H1 (cell line): ENCODE data around the gene CDCP1. TPM values are rescaled to one million over a fixed set of nuclear protein-coding genes. Genes with fewer than 3 reads are reported as not detected.

Source experiments
- CTCF ChIA-PET: fragments of 300-600 bp; sonication (Branson Sonifier 250); formaldehyde crosslinking; loops from one replicate; lab custom pipeline; 2021; ENCODE audit not compliant: partially characterized antibody; lab: Charles Lee
- POLR2A ChIA-PET: fragments of 300-600 bp; sonication (Branson Sonifier 250); formaldehyde crosslinking; loops from one replicate; lab custom pipeline; 2021; ENCODE audit warnings: inconsistent platforms; ENCODE audit not compliant: partially characterized antibody; lab: Charles Lee
- DNase-seq, 2 experiments: peaks; one replicate each; pipeline versions ENCODE4 v3.0.0 to v3.0.0-alpha.2; 2010 to 2022; ENCODE audit warnings: low spot score in 2 of 2, low read depth in 1 of 2, mixed read lengths in 1 of 2
- FAIRE-seq: peaks from 2 replicates; lab custom pipeline; 2011; peaks lifted over from hg19 to GRCh38; lab: Jason Lieb, UNC
- H2AFZ ChIP-seq: 2 replicates; pipeline ENCODE4 v1.8.1; 2012; ENCODE audit warnings: low read length, inconsistent platforms
- H2AK5ac ChIP-seq: 2 replicates; pipeline ENCODE4 v1.6.1; 2013; ENCODE audit warnings: low read depth, low read length
- H2BK120ac ChIP-seq: replicated peaks from 2 replicates; pipeline ENCODE3; 2013; ENCODE audit warnings: low read depth, low read length, inconsistent platforms
- H2BK12ac ChIP-seq: 2 replicates; pipeline ENCODE4 v1.6.1; 2013; ENCODE audit warnings: low read depth, low read length
- H2BK15ac ChIP-seq: 2 replicates; pipeline ENCODE4 v1.6.1; 2013; ENCODE audit warnings: low read length
- H2BK20ac ChIP-seq: 2 replicates; pipeline ENCODE4 v1.6.1; 2013; ENCODE audit warnings: low read length
- H2BK5ac ChIP-seq: 2 replicates; pipeline ENCODE4 v1.6.1; 2013; ENCODE audit warnings: low read depth, low read length
- H3K14ac ChIP-seq: 2 replicates; pipeline ENCODE4 v1.6.1; 2013; ENCODE audit warnings: inconsistent platforms; ENCODE audit not compliant: insufficient read length
- H3K18ac ChIP-seq: 2 replicates; pipeline ENCODE4 v1.6.1; 2013; ENCODE audit warnings: low read length; ENCODE audit errors: extremely low read depth
- H3K23ac ChIP-seq: 2 replicates; pipeline ENCODE4 v1.6.1; 2013; ENCODE audit warnings: inconsistent platforms; ENCODE audit not compliant: insufficient read length
- H3K23me2 ChIP-seq: 2 replicates; pipeline ENCODE4 v1.6.1; 2013; ENCODE audit warnings: low read depth, low read length
- H3K27ac ChIP-seq: 2 replicates; pipeline ENCODE4 v1.6.1; 2011; ENCODE audit warnings: low read depth, low read length, inconsistent platforms
- H3K27me3 ChIP-seq, 4 experiments: replicated peaks in 1 of 4; 1 replicate in 1 of 4; 2 replicates in 3 of 4; pipeline versions ENCODE4 v1.6.1 to v1.8.1; 2011 to 2013; ENCODE audit warnings: low read length in 3 of 4, mild to moderate bottlenecking in 3 of 4, inconsistent platforms in 2 of 4, mixed read lengths in 2 of 4, moderate library complexity in 1 of 4; ENCODE audit not compliant: control insufficient read depth in 3 of 4, insufficient read depth in 3 of 4; ENCODE audit errors: extremely low read depth in 1 of 4
- H3K36me3 ChIP-seq, 4 experiments: 2 replicates each; pipeline versions ENCODE4 v1.6.1 to v1.8.1; 2011 to 2013; ENCODE audit warnings: mild to moderate bottlenecking in 4 of 4, low read length in 3 of 4, moderate library complexity in 2 of 4, control low read depth in 1 of 4, inconsistent platforms in 1 of 4; ENCODE audit not compliant: insufficient read depth in 4 of 4, control insufficient read depth in 2 of 4
- H3K4ac ChIP-seq: replicated peaks from 2 replicates; pipeline ENCODE3; 2013; ENCODE audit warnings: low read length, low read depth, mixed read lengths, inconsistent platforms; ENCODE audit not compliant: insufficient read length
- H3K4me1 ChIP-seq, 4 experiments: replicated peaks in 1 of 4; 1 replicate in 1 of 4; 2 replicates in 3 of 4; pipeline versions ENCODE4 v1.6.1 to v1.8.1; 2011 to 2013; ENCODE audit warnings: low read length in 3 of 4, inconsistent platforms in 2 of 4, mixed read lengths in 1 of 4; ENCODE audit not compliant: insufficient read depth in 4 of 4, control insufficient read depth in 3 of 4
- H3K4me2 ChIP-seq, 2 experiments: 2 replicates each; pipeline versions ENCODE4 v1.6.1 to v1.8.1; 2011 to 2013; ENCODE audit warnings: low read depth in 2 of 2, low read length in 2 of 2, control low read depth in 1 of 2, inconsistent platforms in 1 of 2, mild to moderate bottlenecking in 1 of 2; ENCODE audit not compliant: insufficient read depth in 1 of 2
- H3K4me3 ChIP-seq, 4 experiments: fragments of 200-600, 300-600 bp in 1 of 4; sonication (generic), shearing (Covaris generic), sonication (Bioruptor Twin) in 1 of 4; 2 replicates each; pipeline versions ENCODE4 v1.5.1 to v1.8.1; 2011 to 2016; ENCODE audit warnings: low read length in 4 of 4, low read depth in 3 of 4, control low read depth in 2 of 4, inconsistent platforms in 2 of 4, mild to moderate bottlenecking in 2 of 4, mixed read lengths in 1 of 4, moderate library complexity in 1 of 4; ENCODE audit not compliant: insufficient read depth in 2 of 4; ENCODE audit errors: extremely low read depth in 1 of 4
- H3K56ac ChIP-seq: replicated peaks from 2 replicates; pipeline ENCODE3; 2013; ENCODE audit warnings: low read depth, mild to moderate bottlenecking, mixed read lengths, low read length, inconsistent platforms; ENCODE audit not compliant: insufficient read length
- H3K79me1 ChIP-seq: 2 replicates; pipeline ENCODE4 v1.6.1; 2013; ENCODE audit warnings: low read depth, low read length, control low read depth
- H3K79me2 ChIP-seq, 2 experiments: 2 replicates each; pipeline versions ENCODE4 v1.6.1 to v1.8.1; 2012 to 2013; ENCODE audit warnings: low read length in 2 of 2, mild to moderate bottlenecking in 2 of 2, inconsistent platforms in 1 of 2; ENCODE audit not compliant: insufficient read depth in 2 of 2, control insufficient read depth in 1 of 2
- H3K9ac ChIP-seq, 4 experiments: replicated peaks in 1 of 4; 1 replicate in 1 of 4; 2 replicates in 3 of 4; pipeline versions ENCODE4 v1.6.1 to v1.8.1; 2011 to 2013; ENCODE audit warnings: low read depth in 3 of 4, low read length in 3 of 4, control low read depth in 2 of 4, mild to moderate bottlenecking in 2 of 4, moderate library complexity in 2 of 4, inconsistent platforms in 1 of 4; ENCODE audit errors: extremely low read depth in 1 of 4
- H3K9me3 ChIP-seq, 2 experiments: 2 replicates each; pipeline versions ENCODE4 v1.6.1 to v1.8.1; 2012 to 2013; ENCODE audit warnings: mild to moderate bottlenecking in 2 of 2, moderate library complexity in 2 of 2, control low read depth in 1 of 2, inconsistent platforms in 1 of 2, low read depth in 1 of 2, low read length in 1 of 2, mixed read lengths in 1 of 2; ENCODE audit not compliant: insufficient read depth in 2 of 2
- H4K20me1 ChIP-seq, 2 experiments: replicated peaks in 1 of 2; 2 replicates each; pipeline versions ENCODE3 to v1.8.1; 2011 to 2013; ENCODE audit warnings: inconsistent platforms in 2 of 2, low read length in 2 of 2, mild to moderate bottlenecking in 1 of 2; ENCODE audit not compliant: insufficient read depth in 2 of 2, control insufficient read depth in 1 of 2
- H4K5ac ChIP-seq: 2 replicates; pipeline ENCODE4 v1.6.1; 2013; ENCODE audit warnings: low read length, low read depth, mixed read lengths, inconsistent platforms; ENCODE audit not compliant: insufficient read length
- H4K8ac ChIP-seq: 2 replicates; pipeline ENCODE4 v1.8.0; 2013; ENCODE audit warnings: mild to moderate bottlenecking, moderate library complexity, low read length, inconsistent platforms; ENCODE audit not compliant: insufficient read depth; ENCODE audit errors: extremely low read depth
- H4K91ac ChIP-seq: replicated peaks from 2 replicates; pipeline ENCODE3; 2013; ENCODE audit warnings: low read length, mixed read lengths, inconsistent platforms; ENCODE audit not compliant: insufficient read length
- CBX5 ChIP-seq: fragments of 300-800, 300-1000 bp; sonication (generic); IDR thresholded peaks from 2 replicates; pipeline ENCODE4 v1.7.1; 2016; ENCODE audit warnings: antibody characterized with exemption, low read length, low read depth
- EP300 ChIP-seq, 2 experiments: IDR thresholded peaks; 1 replicate in 1 of 2; 2 replicates in 1 of 2; pipeline ENCODE4 v1.6.1; 2011 to 2012; ENCODE audit warnings: low read depth in 2 of 2, low read length in 2 of 2, mild to moderate bottlenecking in 2 of 2, borderline replicate concordance in 1 of 2, inconsistent platforms in 1 of 2, moderate library complexity in 1 of 2
- HDAC6 ChIP-seq: IDR thresholded peaks from one replicate; pipeline ENCODE4 v1.7.1; 2012; ENCODE audit warnings: low read depth, mild to moderate bottlenecking, inconsistent platforms, low read length, moderate library complexity
- KDM5A ChIP-seq: fragments of 200-600 bp; IDR thresholded peaks from 2 replicates; pipeline ENCODE4 v1.7.1; 2012; ENCODE audit warnings: mild to moderate bottlenecking, low read length, inconsistent platforms, mixed read lengths
- WGBS, 2 experiments: shearing (Covaris generic) in 1 of 2; methylation state at CpG; one replicate each; pipeline versions ENCODE4 v1.1.6 to v1.1.7; 2013 to 2015; ENCODE audit warnings: low lambda C conversion rate in 2 of 2, mixed read lengths in 2 of 2, inconsistent platforms in 1 of 2, low coverage in 1 of 2, missing lambda C conversion rate in 1 of 2; ENCODE audit not compliant: insufficient replicate concordance in 2 of 2, insufficient coverage in 1 of 2, insufficient read length in 1 of 2; ENCODE audit errors: extremely low coverage in 1 of 2, missing lambda C conversion rate in 1 of 2; 5-methylcytosine and 5-hydroxymethylcytosine counted together
- polyA plus RNA-seq, 7 experiments: library from polyadenylated mRNA; depleted of rRNA in 3 of 7; stranded (reverse) in 5 of 7; unstranded in 2 of 7; fragments of >200 nt in 5 of 7; fragments of 200-250 nt in 2 of 7; gene quantifications; 1 replicate in 5 of 7; 2 replicates in 1 of 7; 4 replicates in 1 of 7; pipeline versions ENCODE4 v1.2.1 to v1.2.3, GENCODE V29; 2011 to 2013; ENCODE audit warnings: missing spikeins in 2 of 7, mixed read lengths in 2 of 7
- total RNA-seq: library from RNA; stranded (reverse); fragmentation: NEBNext Ultra II Directional; extraction: Animal tissue kit (Norgen Biotek cat#: 25700); gene quantifications from 2 replicates; pipeline ENCODE4 v1.2.1, GENCODE V29; 2021

The CDCP1 gene
- total and polyA plus RNA-seq, 2 of the 8 experiments (the other 6 are each of a cell fraction or from before 2014, with no cell fraction given): 10.0 to 23.3 TPM

DNA sequence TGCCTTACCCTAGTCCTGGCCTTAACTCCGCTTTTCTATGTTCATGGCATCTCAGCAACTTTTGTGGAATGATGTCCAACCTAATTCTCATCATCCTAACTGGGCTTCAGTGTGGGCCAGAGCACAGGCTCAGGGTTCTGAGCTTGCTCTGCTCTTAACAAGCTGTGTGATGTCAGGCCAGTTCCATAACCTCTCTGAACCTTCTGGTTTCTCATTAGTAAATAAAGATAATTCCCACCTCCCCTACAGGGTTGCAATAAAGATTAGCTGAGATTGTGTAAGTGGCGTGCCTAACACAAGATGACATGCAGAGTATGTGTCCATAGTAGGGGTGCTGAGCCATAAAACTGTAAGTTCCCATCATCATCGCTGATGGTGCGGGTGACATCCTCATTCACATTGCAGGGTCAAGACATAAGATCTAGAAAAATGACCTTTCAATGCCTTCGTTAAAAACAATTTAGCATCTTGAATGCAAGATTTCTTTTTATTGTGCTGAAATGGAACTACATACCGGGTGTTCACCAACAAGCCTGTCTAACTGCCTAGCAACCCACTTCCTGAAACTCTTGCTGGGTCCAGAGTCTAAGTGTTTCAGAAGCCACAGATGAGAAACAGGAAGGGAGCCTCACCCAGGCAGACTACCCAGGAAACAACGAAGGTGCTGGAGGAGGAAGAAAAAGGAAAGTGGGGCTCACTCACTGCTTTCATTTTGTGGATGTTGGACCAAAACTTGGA lies 36.2 kb downstream of the CDCP1 start:
- WGBS, 2 experiments: 92% methylated on average over 7 of the region's 7 CpGs; no CpG with 5 or more reads in 1 of the 2 experiments
- Histone ChIP-seq H3K4me1 (no peaks in the 10 kb centered on the region), H3K23ac (no peak overlapping the region), H3K14ac (no peak overlapping the region), H3K4ac (no peak overlapping the region), H2BK5ac (no peak overlapping the region), H3K4me2 (no peak overlapping the region), H2AK5ac (no peak overlapping the region), H3K9ac (no peak overlapping the region), H3K27ac (no peak overlapping the region), H4K8ac (no peak overlapping the region), H2BK20ac (no peak overlapping the region), H3K9me3 (no peaks in the 10 kb centered on the region), H2BK12ac (no peak overlapping the region), H2BK120ac (no peak overlapping the region), H3K23me2 (no peaks in the 10 kb centered on the region), H4K20me1 (no peaks in the 10 kb centered on the region), H3K56ac (no peak overlapping the region), H4K91ac (no peak overlapping the region), H3K79me2 (no peaks in the 10 kb centered on the region), H3K4me3 (no peak overlapping the region), H3K18ac (no peak overlapping the region), H2AFZ (no peak overlapping the region), H3K79me1 (no peaks in the 10 kb centered on the region), H3K36me3 (peaks cover 0 to 20% (median 4%) of the 10 kb centered on the region in 4 experiments; a peak in 4 of 8 replicates), H2BK15ac (no peak overlapping the region), H4K5ac (no peak overlapping the region), H3K27me3 (no peaks in the 10 kb centered on the region)
- CTCF ChIA-PET: interaction anchor here (0.9 to 1.5 kb wide), 3 partner anchors 10 to 55 kb away, joined by 3 to 7 read pairs (median 3); no protein-coding TSS in a partner anchor
- POLR2A ChIA-PET: interaction anchor here (0.8 kb wide), 1 partner anchor 21 kb away, joined by 3 read pairs; no protein-coding TSS in a partner anchor
- no peak for FAIRE-seq
- DNase-seq: no peak
- TF ChIP-seq HDAC6 (no peak), CBX5 (no peak), EP300 (IDR thresholded peaks at IDR 0.05; ENCODE audit: borderline replicate concordance in 1 of 2, low read depth in 2 of 2, low read length in 2 of 2) (no peak), KDM5A (no peak)
